Measurements from ENCODE around the gene SMARCE1.
"Not testable (repeated sequence)": the region's sequence is repeated elsewhere in the genome, so short reads cannot be mapped to it uniquely, and the experiment has no call there.

Gene SMARCE1

GRCh38 chr17:40611840-40612474 is 35.7 kb downstream of the SMARCE1 start:
- DNase-seq (ENCODE audit: low spot score) = no peak

- no peak for DNase-seq (ENCODE audit: low spot score)
These were observed 37.3 kb downstream of the SMARCE1 start for GRCh38 chr17:40610359-40610758.

- no peak for DNase-seq (ENCODE audit: low spot score)
These were observed 39.5 kb downstream of the SMARCE1 start for GRCh38 chr17:40608061-40608581.

GRCh38 chr17:40607641-40608040 is 40.0 kb downstream of the SMARCE1 start:
- DNase-seq (ENCODE audit: low spot score) = no peak

- DNase-seq (ENCODE audit: low spot score) = no peak
These were observed 40.9 kb downstream of the SMARCE1 start for GRCh38 chr17:40606548-40607353.

- DNase-seq (ENCODE audit: low spot score) = no peak
These were observed 42.3 kb downstream of the SMARCE1 start for GRCh38 chr17:40605306-40605705.

GRCh38 chr17:40604327-40605080 is 43.1 kb downstream of the SMARCE1 start:
- DNase-seq (ENCODE audit: low spot score) = no peak

GRCh38 chr17:40602445-40603443 is 44.9 kb downstream of the SMARCE1 start:
- DNase-seq (ENCODE audit: low spot score) = no peak

GRCh38 chr17:40600486-40601046 is 47.1 kb downstream of the SMARCE1 start:
- DNase-seq (ENCODE audit: low spot score) = no peak

- DNase-seq (ENCODE audit: low spot score) = no peak
These were observed 48.2 kb downstream of the SMARCE1 start for GRCh38 chr17:40599468-40599763.

- DNase-seq (ENCODE audit: low spot score) = no peak
These were observed 48.8 kb downstream of the SMARCE1 start for GRCh38 chr17:40598619-40599467.

GRCh38 chr17:40598301-40598618 is 49.4 kb downstream of the SMARCE1 start:
- DNase-seq (ENCODE audit: low spot score) = no peak

GRCh38 chr17:40597556-40598300 is 49.9 kb downstream of the SMARCE1 start:
- no peak for DNase-seq (ENCODE audit: low spot score)

GRCh38 chr17:40597156-40597555 is 50.5 kb downstream of the SMARCE1 start:
- no peak for DNase-seq (ENCODE audit: low spot score)

- no peak for DNase-seq (ENCODE audit: low spot score)
These were observed 51.2 kb downstream of the SMARCE1 start for GRCh38 chr17:40596261-40596919.

- DNase-seq (ENCODE audit: low spot score) = no peak
These were observed 56.9 kb downstream of the SMARCE1 start for GRCh38 chr17:40590742-40591141.

- no peak for DNase-seq (ENCODE audit: low spot score)
These were observed 59.1 kb downstream of the SMARCE1 start for GRCh38 chr17:40588552-40588951.

- not testable (repeated sequence) for DNase-seq (ENCODE audit: low spot score)
These were observed 61.4 kb downstream of the SMARCE1 start for GRCh38 chr17:40586264-40586663.

- not testable (repeated sequence) for DNase-seq (ENCODE audit: low spot score)
These were observed 62.7 kb downstream of the SMARCE1 start for GRCh38 chr17:40584950-40585349.

Data from COLO829 (cell line).